Ovary (tissue), 3 donors: ENCODE data around the gene S100B.

Experiments
- EP300 ChIP-seq: sonication (generic); formaldehyde crosslinking; IDR thresholded peaks from one replicate; pipeline ENCODE4 v1.6.1; 2017; ENCODE audit warnings: antibody characterized with exemption
- POLR2A ChIP-seq: fragments of 450-650 bp; IDR thresholded peaks from one replicate; pipeline ENCODE4 v1.6.1; 2017; ENCODE audit warnings: antibody characterized with exemption, mild to moderate bottlenecking, moderate library complexity
- TF ChIP-seq, protein P1 (sequence below), 3 donors: fragments of 450-650 bp in 2 of 3; fragments of 200-600 bp in 1 of 3; IDR thresholded peaks; one replicate each; pipeline versions ENCODE4 v1.5.1 to v1.8.0; 2016 to 2022; ENCODE audit warnings: antibody characterized with exemption in 3 of 3, mild to moderate bottlenecking in 1 of 3
- donor health status: DM: no; HTN: no; CAD: no.

- TF ChIP-seq POLR2A (no peak), EP300 (no peak)
- TF ChIP-seq, protein P1, sequence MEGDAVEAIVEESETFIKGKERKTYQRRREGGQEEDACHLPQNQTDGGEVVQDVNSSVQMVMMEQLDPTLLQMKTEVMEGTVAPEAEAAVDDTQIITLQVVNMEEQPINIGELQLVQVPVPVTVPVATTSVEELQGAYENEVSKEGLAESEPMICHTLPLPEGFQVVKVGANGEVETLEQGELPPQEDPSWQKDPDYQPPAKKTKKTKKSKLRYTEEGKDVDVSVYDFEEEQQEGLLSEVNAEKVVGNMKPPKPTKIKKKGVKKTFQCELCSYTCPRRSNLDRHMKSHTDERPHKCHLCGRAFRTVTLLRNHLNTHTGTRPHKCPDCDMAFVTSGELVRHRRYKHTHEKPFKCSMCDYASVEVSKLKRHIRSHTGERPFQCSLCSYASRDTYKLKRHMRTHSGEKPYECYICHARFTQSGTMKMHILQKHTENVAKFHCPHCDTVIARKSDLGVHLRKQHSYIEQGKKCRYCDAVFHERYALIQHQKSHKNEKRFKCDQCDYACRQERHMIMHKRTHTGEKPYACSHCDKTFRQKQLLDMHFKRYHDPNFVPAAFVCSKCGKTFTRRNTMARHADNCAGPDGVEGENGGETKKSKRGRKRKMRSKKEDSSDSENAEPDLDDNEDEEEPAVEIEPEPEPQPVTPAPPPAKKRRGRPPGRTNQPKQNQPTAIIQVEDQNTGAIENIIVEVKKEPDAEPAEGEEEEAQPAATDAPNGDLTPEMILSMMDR (IDR thresholded peaks at IDR 0.05) = no peak
These were observed 49.7 kb downstream of the S100B start for GRCh38 chr21:46555225-46555617.
